Activated CD4-positive, alpha-beta T cell treated with anti-CD3 and anti-CD28 coated beads, Interleukin-2, amount 50 U/mL, for 48 hours (primary cell): ENCODE measurements around the gene HSD11B2.

Source experiments
- DNase-seq, 2 experiments: peaks; one replicate each; pipeline ENCODE4 v3.0.0-alpha.2; 2020

HSD11B2 gene

GRCh38 chr16:67454852-67455251, 23.9 kb downstream of the HSD11B2 start:
- no peak for DNase-seq

- no peak for DNase-seq
Observed at GRCh38 chr16:67456391-67457081, 25.6 kb downstream of the HSD11B2 start.

GRCh38 chr16:67457611-67458010, 26.7 kb downstream of the HSD11B2 start:
- DNase-seq: no peak

- no peak for DNase-seq
Observed at GRCh38 chr16:67458121-67458641, 27.3 kb downstream of the HSD11B2 start.

GRCh38 chr16:67459066-67459860, 28.3 kb downstream of the HSD11B2 start:
- DNase-seq: no peak

- no peak for DNase-seq
Observed at GRCh38 chr16:67459861-67460150, 28.9 kb downstream of the HSD11B2 start.

- DNase-seq: no peak
Observed at GRCh38 chr16:67460168-67460567, 29.2 kb downstream of the HSD11B2 start.

GRCh38 chr16:67460961-67461360, 30.0 kb downstream of the HSD11B2 start:
- no peak for DNase-seq

GRCh38 chr16:67461600-67462278, 30.8 kb downstream of the HSD11B2 start:
- DNase-seq: no peak

- no peak for DNase-seq
Observed at GRCh38 chr16:67462279-67462655, 31.3 kb downstream of the HSD11B2 start.

GRCh38 chr16:67463059-67463458, 32.1 kb downstream of the HSD11B2 start:
- DNase-seq: no peak

GRCh38 chr16:67463691-67464090, 32.8 kb downstream of the HSD11B2 start:
- no peak for DNase-seq

GRCh38 chr16:67464565-67464964, 33.6 kb downstream of the HSD11B2 start:
- DNase-seq: no peak

GRCh38 chr16:67466581-67466980, 35.7 kb downstream of the HSD11B2 start:
- DNase-seq: no peak

- no peak for DNase-seq
Observed at GRCh38 chr16:67468731-67469130, 37.8 kb downstream of the HSD11B2 start.

GRCh38 chr16:67470359-67470758, 39.4 kb downstream of the HSD11B2 start:
- DNase-seq: no peak

- DNase-seq: no peak
Observed at GRCh38 chr16:67471758-67472384, 41.0 kb downstream of the HSD11B2 start.

- DNase-seq: no peak
Observed at GRCh38 chr16:67474551-67475455, 43.9 kb downstream of the HSD11B2 start.

GRCh38 chr16:67477960-67478554, 47.1 kb downstream of the HSD11B2 start:
- DNase-seq: no peak

GRCh38 chr16:67480833-67481560, 50.1 kb downstream of the HSD11B2 start, which contains the start of gene ATP6V0D1:
Gene ATP6V0D1 (minus strand): TSS chr16:67481157. CDS start chr16:67481086, 71 bp downstream.
- peak; percentile 99 for DNase-seq
